ENCODE results near the gene GMDS.

GMDS gene

GRCh38 chr6:2204272-2204671 lies 41.1 kb downstream of the GMDS start:
- TF ChIP-seq, protein P1, sequence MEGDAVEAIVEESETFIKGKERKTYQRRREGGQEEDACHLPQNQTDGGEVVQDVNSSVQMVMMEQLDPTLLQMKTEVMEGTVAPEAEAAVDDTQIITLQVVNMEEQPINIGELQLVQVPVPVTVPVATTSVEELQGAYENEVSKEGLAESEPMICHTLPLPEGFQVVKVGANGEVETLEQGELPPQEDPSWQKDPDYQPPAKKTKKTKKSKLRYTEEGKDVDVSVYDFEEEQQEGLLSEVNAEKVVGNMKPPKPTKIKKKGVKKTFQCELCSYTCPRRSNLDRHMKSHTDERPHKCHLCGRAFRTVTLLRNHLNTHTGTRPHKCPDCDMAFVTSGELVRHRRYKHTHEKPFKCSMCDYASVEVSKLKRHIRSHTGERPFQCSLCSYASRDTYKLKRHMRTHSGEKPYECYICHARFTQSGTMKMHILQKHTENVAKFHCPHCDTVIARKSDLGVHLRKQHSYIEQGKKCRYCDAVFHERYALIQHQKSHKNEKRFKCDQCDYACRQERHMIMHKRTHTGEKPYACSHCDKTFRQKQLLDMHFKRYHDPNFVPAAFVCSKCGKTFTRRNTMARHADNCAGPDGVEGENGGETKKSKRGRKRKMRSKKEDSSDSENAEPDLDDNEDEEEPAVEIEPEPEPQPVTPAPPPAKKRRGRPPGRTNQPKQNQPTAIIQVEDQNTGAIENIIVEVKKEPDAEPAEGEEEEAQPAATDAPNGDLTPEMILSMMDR (IDR thresholded peaks at IDR 0.05; ENCODE audit: extremely low read depth, missing control alignments) = no peak

DNA sequence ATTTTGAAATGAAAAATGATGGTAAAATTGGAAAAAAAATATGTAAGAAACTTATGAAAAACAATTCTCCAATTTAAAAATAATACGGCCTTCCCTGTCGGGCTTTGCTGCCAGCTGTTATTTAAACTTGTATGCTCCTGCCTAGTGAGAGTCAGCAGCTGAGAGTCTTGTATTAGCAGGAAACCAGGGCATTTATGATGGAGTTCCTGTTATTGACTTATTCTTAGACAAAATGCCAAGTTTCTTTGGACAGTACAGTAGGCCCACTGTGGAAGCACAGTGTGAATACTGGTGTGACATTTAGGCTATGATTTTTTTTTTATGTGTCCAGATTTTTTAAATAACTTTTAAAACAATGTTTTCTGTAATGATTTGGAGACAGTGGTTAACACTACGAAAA lies 42.1 kb downstream of the GMDS start:
- TF ChIP-seq, protein P1 (IDR thresholded peaks at IDR 0.05; ENCODE audit: extremely low read depth, missing control alignments) = no peak
- DNase-seq (ENCODE audit: low spot score) = no peak

More at GRCh38 chr6:2204272-2204671, 41.1 kb downstream of the GMDS start:
- no peak for DNase-seq (ENCODE audit: low spot score)

- no peak for DNase-seq (ENCODE audit: low spot score)
Measured at GRCh38 chr6:2197984-2198383, 47.4 kb downstream of the GMDS start.

GRCh38 chr6:2197177-2197671 lies 48.2 kb downstream of the GMDS start:
- no peak for DNase-seq (ENCODE audit: low spot score)
- TF ChIP-seq, protein P1 (IDR thresholded peaks at IDR 0.05; ENCODE audit: extremely low read depth, missing control alignments) = no peak

More at GRCh38 chr6:2197984-2198383, 47.4 kb downstream of the GMDS start:
- TF ChIP-seq, protein P1 (IDR thresholded peaks at IDR 0.05; ENCODE audit: extremely low read depth, missing control alignments) = no peak

- peak; percentile 64 for DNase-seq (ENCODE audit: low spot score)
- TF ChIP-seq, protein P1 (IDR thresholded peaks at IDR 0.05; ENCODE audit: extremely low read depth, missing control alignments) = peak; percentile 67
Measured at GRCh38 chr6:2196079-2196679, 49.2 kb downstream of the GMDS start.

- TF ChIP-seq, protein P1 (IDR thresholded peaks at IDR 0.05; ENCODE audit: extremely low read depth, missing control alignments) = no peak
- no peak for DNase-seq (ENCODE audit: low spot score)
Measured at GRCh38 chr6:2194643-2195042, 50.8 kb downstream of the GMDS start.

GRCh38 chr6:2193931-2194330 lies 51.5 kb downstream of the GMDS start:
- DNase-seq (ENCODE audit: low spot score) = no peak
- TF ChIP-seq, protein P1 (IDR thresholded peaks at IDR 0.05; ENCODE audit: extremely low read depth, missing control alignments) = no peak

All from GM20000 (cell line).